Stimulated activated naive CD8-positive, alpha-beta T cell treated with anti-CD3 and anti-CD28 coated beads, Interleukin-15, amount 100 ng/mL, for 72 hours (primary cell): ENCODE results near the gene AK2.
"Not testable (repeated sequence)": the region's sequence is repeated elsewhere in the genome, so short reads cannot be mapped to it uniquely, and the experiment has no call there.

ENCODE experiments used
- ATAC-seq: fragments of 150-1000 bp; cut with Tn5 transposase; 2 replicates; pipeline ENCODE4 v1.10.0; 2021; ENCODE audit warnings: mild to moderate bottlenecking, moderate library complexity
- DNase-seq, 2 donors: peaks; one replicate each; pipeline ENCODE4 v3.0.0; 2021 to 2022
- H3K27ac Mint-ChIP-seq, 2 donors: one replicate each; pipeline ENCODE4 v1.8.0; 2022; ENCODE audit warnings: mild to moderate bottlenecking in 2 of 2, mixed read lengths in 2 of 2, moderate library complexity in 2 of 2
- H3K27me3 Mint-ChIP-seq: one replicate; pipeline ENCODE4 v1.8.0; 2022; ENCODE audit warnings: mixed read lengths
- H3K4me1 Mint-ChIP-seq: one replicate; pipeline ENCODE4 v1.8.0; 2022; ENCODE audit warnings: mild to moderate bottlenecking, mixed read lengths
- H3K4me3 Mint-ChIP-seq, 2 donors: one replicate each; pipeline ENCODE4 v1.8.0; 2022; ENCODE audit warnings: mild to moderate bottlenecking in 2 of 2, mixed read lengths in 2 of 2, moderate library complexity in 1 of 2
- H3K9me3 Mint-ChIP-seq, 2 donors: one replicate each; pipeline ENCODE4 v1.8.0; 2022; ENCODE audit warnings: mixed read lengths in 2 of 2

The AK2 gene

GRCh38 chr1:33001282-33001681, 35.4 kb downstream of the AK2 start:
- no peak for ATAC-seq
- Mint-ChIP-seq H3K27me3 (no peaks in the 10 kb centered on the region), H3K4me3 (no peak overlapping the region), H3K4me1 (peaks cover 26% of the 10 kb centered on the region), H3K9me3 (no peaks in the 10 kb centered on the region), H3K27ac (no peak overlapping the region)
- DNase-seq = no peak

GRCh38 chr1:33000427-33001026, 36.2 kb downstream of the AK2 start:
- DNase-seq (no peak), ATAC-seq (no peak)
- no peak overlapping the region for H3K27ac Mint-ChIP-seq
- no peaks in the 10 kb centered on the region for H3K9me3 Mint-ChIP-seq
- H3K4me3 Mint-ChIP-seq = no peak overlapping the region
- H3K4me1 Mint-ChIP-seq = peaks cover 19% of the 10 kb centered on the region
- no peaks in the 10 kb centered on the region for H3K27me3 Mint-ChIP-seq

GRCh38 chr1:32998997-32999396, 37.7 kb downstream of the AK2 start:
- H3K9me3 Mint-ChIP-seq = no peaks in the 10 kb centered on the region
- ATAC-seq = no peak
- H3K27me3 Mint-ChIP-seq = no peaks in the 10 kb centered on the region
- H3K4me3 Mint-ChIP-seq = no peak overlapping the region
- DNase-seq = no peak
- no peak overlapping the region for H3K27ac Mint-ChIP-seq
- H3K4me1 Mint-ChIP-seq = peaks cover 10% of the 10 kb centered on the region

GRCh38 chr1:32998064-32998463, 38.6 kb downstream of the AK2 start:
- no peak for DNase-seq
- Mint-ChIP-seq H3K4me1 (peaks cover 19% of the 10 kb centered on the region), H3K4me3 (no peak overlapping the region), H3K9me3 (no peaks in the 10 kb centered on the region), H3K27me3 (no peaks in the 10 kb centered on the region), H3K27ac (peak overlapping the region in 1 of 2 donors; percentile 17)
- no peak for ATAC-seq

GRCh38 chr1:32997381-32997891, 39.2 kb downstream of the AK2 start:
- DNase-seq (no peak), ATAC-seq (no peak)
- Mint-ChIP-seq H3K27me3 (no peaks in the 10 kb centered on the region), H3K27ac (peak overlapping the region in 1 of 2 donors; percentile 17), H3K4me1 (peaks cover 26% of the 10 kb centered on the region), H3K4me3 (no peak overlapping the region), H3K9me3 (no peaks in the 10 kb centered on the region)

- DNase-seq, H3K27me3 Mint-ChIP-seq, ATAC-seq, H3K27ac Mint-ChIP-seq, H3K9me3 Mint-ChIP-seq: not testable (repeated sequence)
- H3K4me1 Mint-ChIP-seq = peaks cover 59% of the 10 kb centered on the region
- H3K4me3 Mint-ChIP-seq = peak overlapping the region in 1 of 2 donors; percentile 6
These were observed 43.4 kb downstream of the AK2 start for GRCh38 chr1:32993324-32993636.

- Mint-ChIP-seq H3K27ac (peak overlapping the region; percentile 36 to 84), H3K27me3 (no peaks in the 10 kb centered on the region), H3K4me1 (peaks cover 54% of the 10 kb centered on the region), H3K9me3 (no peaks in the 10 kb centered on the region), H3K4me3 (peak overlapping the region; percentile 48 to 67)
- DNase-seq (peak; percentile 71 to 94), ATAC-seq (peak; percentile 97)
These were observed 44.0 kb downstream of the AK2 start for GRCh38 chr1:32992489-32993323.

- H3K4me1 Mint-ChIP-seq = peaks cover 52% of the 10 kb centered on the region
- H3K9me3 Mint-ChIP-seq = no peaks in the 10 kb centered on the region
These were observed 44.7 kb downstream of the AK2 start for GRCh38 chr1:32991819-32992488.

GRCh38 chr1:32991386-32991785, 45.3 kb downstream of the AK2 start:
- Mint-ChIP-seq H3K4me3 (no peak overlapping the region), H3K9me3 (no peaks in the 10 kb centered on the region), H3K4me1 (peaks cover 52% of the 10 kb centered on the region), H3K27ac (no peak overlapping the region), H3K27me3 (no peaks in the 10 kb centered on the region)
- DNase-seq (no peak), ATAC-seq (no peak)

More at GRCh38 chr1:32991819-32992488, 44.7 kb downstream of the AK2 start:
- no peak for ATAC-seq
- H3K4me3 Mint-ChIP-seq = peak overlapping the region; percentile 48 to 67
- peak overlapping the region; percentile 36 to 84 for H3K27ac Mint-ChIP-seq
- DNase-seq = peak in 1 of 2 donors; percentile 19
- H3K27me3 Mint-ChIP-seq = no peaks in the 10 kb centered on the region

GRCh38 chr1:32990887-32991286, 45.8 kb downstream of the AK2 start:
- peak overlapping the region in 1 of 2 donors; percentile 30 for H3K27ac Mint-ChIP-seq
- no peak overlapping the region for H3K4me3 Mint-ChIP-seq
- H3K9me3 Mint-ChIP-seq = no peaks in the 10 kb centered on the region
- ATAC-seq (no peak), DNase-seq (no peak)
- H3K27me3 Mint-ChIP-seq = no peaks in the 10 kb centered on the region
- peaks cover 52% of the 10 kb centered on the region for H3K4me1 Mint-ChIP-seq

GRCh38 chr1:32989160-32990050, 47.3 kb downstream of the AK2 start:
- no peaks in the 10 kb centered on the region for H3K27me3 Mint-ChIP-seq
- H3K9me3 Mint-ChIP-seq = no peaks in the 10 kb centered on the region
- ATAC-seq (no peak), DNase-seq (peak in 1 of 2 donors; percentile 54)
- peaks cover 63% of the 10 kb centered on the region for H3K4me1 Mint-ChIP-seq
- H3K27ac Mint-ChIP-seq = peak overlapping the region; percentile 22 to 71
- H3K4me3 Mint-ChIP-seq = peak overlapping the region; percentile 62 to 66

- DNase-seq = no peak
- H3K4me1 Mint-ChIP-seq = peaks cover 66% of the 10 kb centered on the region
- H3K9me3 Mint-ChIP-seq = no peaks in the 10 kb centered on the region
- no peak for ATAC-seq
- H3K27ac Mint-ChIP-seq = peak overlapping the region in 1 of 2 donors; percentile 22
- H3K4me3 Mint-ChIP-seq = peak overlapping the region; percentile 62 to 66
- H3K27me3 Mint-ChIP-seq = no peaks in the 10 kb centered on the region
These were observed 48.0 kb downstream of the AK2 start for GRCh38 chr1:32988665-32989064.

GRCh38 chr1:32985226-32985625, 51.5 kb downstream of the AK2 start:
- Mint-ChIP-seq H3K27ac (no peak overlapping the region), H3K4me3 (no peak overlapping the region), H3K4me1 (peaks cover 62% of the 10 kb centered on the region), H3K9me3 (peaks cover 4 to 6% of the 10 kb centered on the region in 2 donors), H3K27me3 (no peaks in the 10 kb centered on the region)
- ATAC-seq = no peak
- DNase-seq = no peak

- no peaks in the 10 kb centered on the region for H3K27me3 Mint-ChIP-seq
- DNase-seq (peak in 1 of 2 donors; percentile 46), ATAC-seq (peak; percentile 54)
- peaks cover 62% of the 10 kb centered on the region for H3K4me1 Mint-ChIP-seq
- H3K4me3 Mint-ChIP-seq = peak overlapping the region in 1 of 2 donors; percentile 20
- H3K9me3 Mint-ChIP-seq = peaks cover 4 to 6% of the 10 kb centered on the region in 2 donors
- H3K27ac Mint-ChIP-seq = peak overlapping the region in 1 of 2 donors; percentile 53
These were observed 52.1 kb downstream of the AK2 start for GRCh38 chr1:32984455-32985171.
